Parathyroid adenoma (tissue), 2 donors: ENCODE data around the gene NANS.

Experiments
- H2AFZ ChIP-seq: fragments of 300-600 bp; sonication (generic); one replicate; pipeline ENCODE4 v1.7.0; 2017; ENCODE audit warnings: antibody characterized with exemption, mild to moderate bottlenecking
- H3K27ac ChIP-seq: fragments of 300-600 bp; sonication (generic); one replicate; pipeline ENCODE4 v1.7.0; 2017
- H3K27me3 ChIP-seq: fragments of 300-600 bp; sonication (generic); one replicate; pipeline ENCODE4 v1.7.0; 2017; ENCODE audit warnings: low read length; ENCODE audit not compliant: control insufficient read depth, insufficient read depth
- H3K36me3 ChIP-seq: fragments of 300-600 bp; sonication (generic); one replicate; pipeline ENCODE4 v1.7.0; 2017; ENCODE audit warnings: low read length; ENCODE audit not compliant: control insufficient read depth, insufficient read depth
- H3K4me1 ChIP-seq: fragments of 300-600 bp; sonication (generic); one replicate; pipeline ENCODE4 v1.7.0; 2017; ENCODE audit warnings: control low read depth
- H3K4me2 ChIP-seq: fragments of 300-600 bp; sonication (generic); one replicate; pipeline ENCODE4 v1.7.0; 2017; ENCODE audit warnings: low read length
- H3K4me3 ChIP-seq: fragments of 300-600 bp; sonication (generic); one replicate; pipeline ENCODE4 v1.7.0; 2017; ENCODE audit warnings: low read depth, low read length
- H3K79me2 ChIP-seq: fragments of 300-600 bp; sonication (generic); one replicate; pipeline ENCODE4 v1.7.0; 2017; ENCODE audit warnings: control low read depth
- H3K9ac ChIP-seq: fragments of 300-600 bp; sonication (generic); one replicate; pipeline ENCODE4 v1.7.0; 2017; ENCODE audit warnings: mild to moderate bottlenecking
- H3K9me3 ChIP-seq: fragments of 300-600 bp; sonication (generic); one replicate; pipeline ENCODE4 v1.7.0; 2017; ENCODE audit warnings: low read length; ENCODE audit not compliant: control insufficient read depth
- CTCF ChIP-seq: fragments of 300-600 bp; sonication (generic); IDR thresholded peaks from one replicate; pipeline ENCODE4 v1.7.0; 2017; ENCODE audit warnings: antibody characterized with exemption, mild to moderate bottlenecking
- donor health status: primary hyperparathyroidism.

NANS gene

GRCh38 chr9:98078895-98079294 lies 22.4 kb downstream of the NANS start:
- H3K4me1 ChIP-seq: no peaks in the 10 kb centered on the region
- no peaks in the 10 kb centered on the region for H3K79me2 ChIP-seq
- no peak overlapping the region for H2AFZ ChIP-seq
- TF ChIP-seq CTCF: no peak
- no peak overlapping the region for H3K9ac ChIP-seq
- no peak overlapping the region for H3K4me3 ChIP-seq
- no peaks in the 10 kb centered on the region for H3K27me3 ChIP-seq
- no peak overlapping the region for H3K4me2 ChIP-seq
- H3K27ac ChIP-seq: no peak overlapping the region
- no peaks in the 10 kb centered on the region for H3K9me3 ChIP-seq
- no peaks in the 10 kb centered on the region for H3K36me3 ChIP-seq

GRCh38 chr9:98080326-98080725 lies 23.8 kb downstream of the NANS start:
- Histone ChIP-seq H3K4me1 (no peaks in the 10 kb centered on the region), H3K9me3 (no peaks in the 10 kb centered on the region), H3K79me2 (no peaks in the 10 kb centered on the region), H2AFZ (no peak overlapping the region), H3K27ac (no peak overlapping the region), H3K9ac (no peak overlapping the region), H3K4me3 (no peak overlapping the region), H3K36me3 (no peaks in the 10 kb centered on the region), H3K4me2 (no peak overlapping the region), H3K27me3 (no peaks in the 10 kb centered on the region)
- TF ChIP-seq CTCF: no peak

GRCh38 chr9:98080780-98081179 lies 24.2 kb downstream of the NANS start:
- Histone ChIP-seq H3K36me3 (no peaks in the 10 kb centered on the region), H3K9ac (no peak overlapping the region), H3K4me3 (no peak overlapping the region), H3K4me2 (no peak overlapping the region), H3K4me1 (no peaks in the 10 kb centered on the region), H3K79me2 (no peaks in the 10 kb centered on the region), H3K27me3 (no peaks in the 10 kb centered on the region), H2AFZ (no peak overlapping the region), H3K9me3 (no peaks in the 10 kb centered on the region), H3K27ac (no peak overlapping the region)
- TF ChIP-seq CTCF: no peak

- H3K9me3 ChIP-seq: no peaks in the 10 kb centered on the region
- H3K36me3 ChIP-seq: no peaks in the 10 kb centered on the region
- no peaks in the 10 kb centered on the region for H3K79me2 ChIP-seq
- no peak overlapping the region for H3K4me2 ChIP-seq
- no peaks in the 10 kb centered on the region for H3K4me1 ChIP-seq
- no peak overlapping the region for H3K9ac ChIP-seq
- H3K4me3 ChIP-seq: no peak overlapping the region
- H2AFZ ChIP-seq: no peak overlapping the region
- H3K27me3 ChIP-seq: no peaks in the 10 kb centered on the region
- no peak for TF ChIP-seq CTCF
- H3K27ac ChIP-seq: no peak overlapping the region
Observed at GRCh38 chr9:98081477-98082219, 25.1 kb downstream of the NANS start.

- no peak overlapping the region for H2AFZ ChIP-seq
- H3K79me2 ChIP-seq: no peaks in the 10 kb centered on the region
- H3K4me3 ChIP-seq: no peak overlapping the region
- no peak for TF ChIP-seq CTCF
- no peak overlapping the region for H3K9ac ChIP-seq
- no peaks in the 10 kb centered on the region for H3K36me3 ChIP-seq
- H3K4me1 ChIP-seq: no peaks in the 10 kb centered on the region
- H3K27ac ChIP-seq: no peak overlapping the region
- H3K4me2 ChIP-seq: no peak overlapping the region
- no peaks in the 10 kb centered on the region for H3K27me3 ChIP-seq
- no peaks in the 10 kb centered on the region for H3K9me3 ChIP-seq
Observed at GRCh38 chr9:98083061-98083501, 26.5 kb downstream of the NANS start.
